ENCODE results near the gene THG1L. TPM values are rescaled to one million over a fixed set of nuclear protein-coding genes. Genes with fewer than 3 reads are reported as not detected.
A peak's percentile ranks its signal among the peaks of the same experiment; 100 is the strongest.

Gene THG1L
- total and polyA plus RNA-seq, 2 of the 13 experiments (the other 11 are each of a cell fraction or from before 2014, with no cell fraction given), result 16.6 to 17.2 TPM

GRCh38 chr5:157743163-157744050 is 12.2 kb downstream of the THG1L start, which contains the start of gene LSM11 (continued):
- TF ChIP-seq EP300 (IDR thresholded peaks at IDR 0.05; ENCODE audit: low read depth in 2 of 2, low read length in 2 of 2) (0 out of 4 replicates have a peak, but pooled peaks of 1 of the 2 experiments have one; percentile 33), EP300 (CRISPR knock-in tag; IDR thresholded peaks at IDR 0.05; ENCODE audit: borderline replicate concordance) (no peak), ZNF543 (CRISPR knock-in tag; IDR thresholded peaks at IDR 0.05) (no peak), ZNF550 (CRISPR knock-in tag; IDR thresholded peaks at IDR 0.05; ENCODE audit: borderline replicate concordance) (no peak), ZKSCAN1 (IDR thresholded peaks at IDR 0.05; ENCODE audit: low read length) (0 out of 2 replicates have a peak, but pooled peaks have one; percentile 31), SUZ12 (IDR thresholded peaks at IDR 0.05; ENCODE audit: low read depth, low read length) (0 out of 2 replicates have a peak, but pooled peaks have one; percentile 6), ZFP91 (CRISPR knock-in tag; IDR thresholded peaks at IDR 0.05; ENCODE audit: borderline replicate concordance) (peak; percentile 71; the same call in 1 of the 2 replicates), KDM3A (CRISPR knock-in tag; IDR thresholded peaks at IDR 0.05; ENCODE audit: low read depth) (peak; percentile 84), ZNF768 (CRISPR knock-in tag; IDR thresholded peaks at IDR 0.05) (peak; percentile 65; the same call in 1 of the 2 replicates), MBNL3 (CRISPR knock-in tag; conservative IDR thresholded peaks at IDR 0.05) (no peak), SNAPC2 (CRISPR knock-in tag; IDR thresholded peaks at IDR 0.05) (no peak), MTA1 (CRISPR knock-in tag; IDR thresholded peaks at IDR 0.05; ENCODE audit: borderline replicate concordance) (peak; percentile 40; the same call in 1 of the 2 replicates), ZNF234 (CRISPR knock-in tag; conservative IDR thresholded peaks at IDR 0.05) (0 out of 2 replicates have a peak, but pooled peaks have one; percentile 61), KLF9 (CRISPR knock-in tag; IDR thresholded peaks at IDR 0.05; ENCODE audit: low read depth) (peak; percentile 85), MXI1 (IDR thresholded peaks at IDR 0.05; ENCODE audit: borderline replicate concordance, low read depth, low read length) (peak; percentile 83; the same call in 1 of the 3 replicates), ELF3 (CRISPR knock-in tag; IDR thresholded peaks at IDR 0.05) (peak; percentile 61), ZNF274 (CRISPR knock-in tag; IDR thresholded peaks at IDR 0.05) (peak; percentile 34; the same call in 1 of the 2 replicates), ATF2 (CRISPR knock-in tag; IDR thresholded peaks at IDR 0.05) (peak; percentile 67; the same call in 1 of the 2 replicates), BORCS8-MEF2B (CRISPR knock-in tag; IDR thresholded peaks at IDR 0.05) (peak; percentile 70; the same call in 1 of the 2 replicates)
- TF ChIP-seq, protein P1, sequence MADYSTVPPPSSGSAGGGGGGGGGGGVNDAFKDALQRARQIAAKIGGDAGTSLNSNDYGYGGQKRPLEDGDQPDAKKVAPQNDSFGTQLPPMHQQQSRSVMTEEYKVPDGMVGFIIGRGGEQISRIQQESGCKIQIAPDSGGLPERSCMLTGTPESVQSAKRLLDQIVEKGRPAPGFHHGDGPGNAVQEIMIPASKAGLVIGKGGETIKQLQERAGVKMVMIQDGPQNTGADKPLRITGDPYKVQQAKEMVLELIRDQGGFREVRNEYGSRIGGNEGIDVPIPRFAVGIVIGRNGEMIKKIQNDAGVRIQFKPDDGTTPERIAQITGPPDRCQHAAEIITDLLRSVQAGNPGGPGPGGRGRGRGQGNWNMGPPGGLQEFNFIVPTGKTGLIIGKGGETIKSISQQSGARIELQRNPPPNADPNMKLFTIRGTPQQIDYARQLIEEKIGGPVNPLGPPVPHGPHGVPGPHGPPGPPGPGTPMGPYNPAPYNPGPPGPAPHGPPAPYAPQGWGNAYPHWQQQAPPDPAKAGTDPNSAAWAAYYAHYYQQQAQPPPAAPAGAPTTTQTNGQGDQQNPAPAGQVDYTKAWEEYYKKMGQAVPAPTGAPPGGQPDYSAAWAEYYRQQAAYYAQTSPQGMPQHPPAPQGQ (CRISPR knock-in tag; IDR thresholded peaks at IDR 0.05; ENCODE audit: borderline replicate concordance), result 0 out of 2 replicates have a peak, but pooled peaks have one; percentile 27
- TF ChIP-seq, protein P2, sequence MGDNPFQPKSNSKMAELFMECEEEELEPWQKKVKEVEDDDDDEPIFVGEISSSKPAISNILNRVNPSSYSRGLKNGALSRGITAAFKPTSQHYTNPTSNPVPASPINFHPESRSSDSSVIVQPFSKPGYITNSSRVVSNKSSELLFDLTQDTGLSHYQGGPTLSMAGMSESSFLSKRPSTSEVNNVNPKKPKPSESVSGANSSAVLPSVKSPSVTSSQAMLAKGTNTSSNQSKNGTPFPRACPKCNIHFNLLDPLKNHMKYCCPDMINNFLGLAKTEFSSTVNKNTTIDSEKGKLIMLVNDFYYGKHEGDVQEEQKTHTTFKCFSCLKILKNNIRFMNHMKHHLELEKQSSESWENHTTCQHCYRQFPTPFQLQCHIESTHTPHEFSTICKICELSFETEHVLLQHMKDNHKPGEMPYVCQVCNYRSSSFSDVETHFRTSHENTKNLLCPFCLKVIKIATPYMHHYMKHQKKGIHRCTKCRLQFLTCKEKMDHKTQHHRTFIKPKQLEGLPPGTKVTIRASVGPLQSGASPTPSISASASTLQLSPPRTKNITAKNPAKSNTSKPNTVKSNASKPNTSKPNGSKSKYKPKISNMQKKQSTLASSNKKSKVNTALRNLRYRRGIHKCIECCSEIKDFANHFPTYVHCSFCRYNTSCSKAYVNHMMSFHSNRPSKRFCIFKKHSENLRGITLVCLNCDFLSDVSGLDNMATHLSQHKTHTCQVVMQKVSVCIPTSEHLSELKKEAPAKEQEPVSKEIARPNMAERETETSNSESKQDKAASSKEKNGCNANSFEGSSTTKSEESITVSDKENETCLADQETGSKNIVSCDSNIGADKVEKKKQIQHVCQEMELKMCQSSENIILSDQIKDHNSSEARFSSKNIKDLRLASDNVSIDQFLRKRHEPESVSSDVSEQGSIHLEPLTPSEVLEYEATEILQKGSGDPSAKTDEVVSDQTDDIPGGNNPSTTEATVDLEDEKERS (CRISPR knock-in tag; IDR thresholded peaks at IDR 0.05), result no peak

Measured in HepG2 (cell line).